HG03139 (cell line): ENCODE data around the gene SEPHS1.
A peak's percentile ranks its signal among the peaks of the same experiment; 100 is the strongest.

Experiments
- ATAC-seq: cut with Tn5 transposase; IDR thresholded peaks from one replicate; pipeline ENCODE4 v1.9.1; 2021; ENCODE audit not compliant: unreplicated experiment

SEPHS1 gene

GRCh38 chr10:13329565-13329964 lies 18.5 kb downstream of the SEPHS1 start:
- ATAC-seq: no peak

GRCh38 chr10:13328613-13329012 lies 19.5 kb downstream of the SEPHS1 start:
- ATAC-seq: no peak

GRCh38 chr10:13328126-13328525 lies 20.0 kb downstream of the SEPHS1 start:
- ATAC-seq: no peak

- ATAC-seq: no peak
Measured at GRCh38 chr10:13327534-13327933, 20.6 kb downstream of the SEPHS1 start.

GRCh38 chr10:13322615-13323148 lies 25.4 kb downstream of the SEPHS1 start:
- no peak for ATAC-seq

GRCh38 chr10:13321576-13321975 lies 26.5 kb downstream of the SEPHS1 start:
- ATAC-seq: no peak

- no peak for ATAC-seq
Measured at GRCh38 chr10:13319166-13319565, 28.9 kb downstream of the SEPHS1 start.

- ATAC-seq: no peak
Measured at GRCh38 chr10:13317474-13317873, 30.6 kb downstream of the SEPHS1 start.

- no peak for ATAC-seq
Measured at GRCh38 chr10:13316635-13317311, 31.3 kb downstream of the SEPHS1 start.

GRCh38 chr10:13315361-13315760 lies 32.7 kb downstream of the SEPHS1 start:
- no peak for ATAC-seq

GRCh38 chr10:13311177-13311575 lies 36.9 kb downstream of the SEPHS1 start:
- no peak for ATAC-seq

GRCh38 chr10:13310518-13311176 lies 37.4 kb downstream of the SEPHS1 start:
- ATAC-seq: no peak

- no peak for ATAC-seq
Measured at GRCh38 chr10:13309792-13310191, 38.3 kb downstream of the SEPHS1 start.

- no peak for ATAC-seq
Measured at GRCh38 chr10:13308096-13308495, 40.0 kb downstream of the SEPHS1 start.

GRCh38 chr10:13306103-13306502 lies 42.0 kb downstream of the SEPHS1 start:
- no peak for ATAC-seq

- ATAC-seq: no peak
Measured at GRCh38 chr10:13302821-13303555, 45.1 kb downstream of the SEPHS1 start.

GRCh38 chr10:13299437-13300287 lies 48.4 kb downstream of the SEPHS1 start, which contains the start of gene PHYH:
Gene PHYH (minus strand): TSS chr10:13300064. CDS start chr10:13300042, 22 bp downstream.
- peak; percentile 54 for ATAC-seq

GRCh38 chr10:13298748-13299436 lies 49.2 kb downstream of the SEPHS1 start:
- no peak for ATAC-seq

- ATAC-seq: no peak
Measured at GRCh38 chr10:13296476-13296875, 51.6 kb downstream of the SEPHS1 start.

GRCh38 chr10:13294784-13295183 lies 53.3 kb downstream of the SEPHS1 start:
- no peak for ATAC-seq
